ENCODE measurements around the gene CREB5.

CREB5 gene

DNA sequence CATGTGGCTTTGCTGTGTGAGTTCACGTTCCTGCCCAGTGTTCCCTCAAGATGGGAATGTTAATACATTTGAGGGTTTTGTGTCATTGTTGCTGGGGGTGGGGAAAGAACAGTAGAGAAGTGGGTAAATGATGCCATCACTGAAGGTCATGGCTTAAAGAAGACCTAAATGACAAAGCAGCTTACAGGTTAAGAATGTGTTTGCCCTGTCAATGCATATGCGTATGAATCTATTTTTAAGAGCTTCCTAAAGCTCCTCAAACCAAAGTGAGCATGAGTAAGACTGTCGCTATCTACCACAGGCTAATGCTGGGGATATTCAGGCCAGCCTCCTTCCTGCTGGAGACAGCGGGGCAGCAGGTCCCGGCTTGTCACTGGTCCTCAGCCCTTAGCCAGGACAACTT is 162.9 kb downstream of the CREB5 start:
- peaks cover 22% of the 10 kb centered on the region for H3K4me1 ChIP-seq (ENCODE audit: insufficient read depth, low read length)
- no peaks in the 10 kb centered on the region for H3K9me3 ChIP-seq (ENCODE audit: control insufficient read depth, insufficient read depth, low read length)
- no peaks in the 10 kb centered on the region for H3K36me3 ChIP-seq (ENCODE audit: insufficient read depth, low read length)
- no peak overlapping the region for H3K9ac ChIP-seq (ENCODE audit: low read depth, low read length)

DNA sequence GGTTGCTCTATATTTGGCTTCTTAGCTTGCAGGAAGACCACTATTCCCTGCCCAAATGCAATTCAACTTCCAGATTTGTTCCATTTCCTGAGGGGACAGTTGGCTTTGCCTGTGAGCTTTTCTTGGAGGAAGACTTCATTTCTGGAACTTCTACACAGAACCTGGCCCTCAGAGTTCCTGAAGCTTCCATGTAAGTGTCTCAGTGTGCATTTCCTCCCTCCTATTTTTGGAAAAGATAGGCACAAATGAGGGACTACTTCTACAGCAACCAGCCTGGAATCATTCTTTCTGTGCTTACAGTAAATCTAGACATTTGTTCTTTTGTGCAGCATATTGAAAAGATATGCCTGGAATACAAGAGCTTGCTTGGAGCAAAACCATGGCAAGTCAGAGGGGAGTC is 164.3 kb downstream of the CREB5 start:
- Histone ChIP-seq H3K9me3 (ENCODE audit: control insufficient read depth, insufficient read depth, low read length) (no peaks in the 10 kb centered on the region), H3K36me3 (ENCODE audit: insufficient read depth, low read length) (no peaks in the 10 kb centered on the region), H3K9ac (ENCODE audit: low read depth, low read length) (no peak overlapping the region), H3K4me1 (ENCODE audit: insufficient read depth, low read length) (peaks cover 21% of the 10 kb centered on the region)

DNA sequence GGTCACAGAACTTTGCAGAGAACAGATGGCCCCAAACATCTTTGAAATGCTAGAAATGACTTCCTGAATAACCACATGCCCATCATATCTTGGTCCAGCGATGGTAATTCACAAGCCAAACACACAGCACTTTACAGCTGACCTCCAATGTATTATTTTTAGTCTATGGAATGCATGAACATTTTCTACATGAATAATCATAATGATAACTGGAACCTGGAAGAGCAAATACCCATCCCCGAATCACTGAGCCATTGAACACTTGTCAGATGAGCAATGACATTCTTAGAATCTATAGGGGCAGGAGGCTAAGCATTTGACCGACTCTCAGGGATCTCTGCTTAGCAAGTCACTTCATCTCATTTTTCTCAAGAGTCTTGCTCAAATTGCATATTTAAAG is 167.3 kb downstream of the CREB5 start:
- Histone ChIP-seq H3K9me3 (ENCODE audit: control insufficient read depth, insufficient read depth, low read length) (no peaks in the 10 kb centered on the region), H3K36me3 (ENCODE audit: insufficient read depth, low read length) (no peaks in the 10 kb centered on the region), H3K9ac (ENCODE audit: low read depth, low read length) (no peak overlapping the region), H3K4me1 (ENCODE audit: insufficient read depth, low read length) (peaks cover 7% of the 10 kb centered on the region; the same call in 1 of the 2 replicates)

DNA sequence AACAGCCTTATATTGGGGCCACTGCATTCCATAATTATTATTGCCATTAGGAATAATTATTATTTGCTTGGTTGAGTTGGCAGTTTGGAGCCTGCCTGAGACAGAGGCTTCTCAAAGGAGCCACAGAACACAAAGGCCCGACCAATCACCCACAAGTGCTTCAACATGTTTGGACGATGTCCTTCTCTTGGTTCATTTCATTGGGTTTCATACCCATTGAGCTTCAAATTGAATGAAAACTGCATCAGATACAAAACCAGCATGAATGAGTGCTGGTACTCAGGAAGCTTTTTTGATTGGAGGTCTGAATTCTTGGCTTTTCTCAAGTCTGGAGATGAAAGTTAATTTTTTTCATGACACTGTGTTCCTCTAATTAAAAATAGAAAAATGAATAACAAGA is 168.3 kb downstream of the CREB5 start:
- Histone ChIP-seq H3K36me3 (ENCODE audit: insufficient read depth, low read length) (no peaks in the 10 kb centered on the region), H3K9ac (ENCODE audit: low read depth, low read length) (no peak overlapping the region), H3K4me1 (ENCODE audit: insufficient read depth, low read length) (no peaks in the 10 kb centered on the region; the same call in 1 of the 2 replicates), H3K9me3 (ENCODE audit: control insufficient read depth, insufficient read depth, low read length) (no peaks in the 10 kb centered on the region)

DNA sequence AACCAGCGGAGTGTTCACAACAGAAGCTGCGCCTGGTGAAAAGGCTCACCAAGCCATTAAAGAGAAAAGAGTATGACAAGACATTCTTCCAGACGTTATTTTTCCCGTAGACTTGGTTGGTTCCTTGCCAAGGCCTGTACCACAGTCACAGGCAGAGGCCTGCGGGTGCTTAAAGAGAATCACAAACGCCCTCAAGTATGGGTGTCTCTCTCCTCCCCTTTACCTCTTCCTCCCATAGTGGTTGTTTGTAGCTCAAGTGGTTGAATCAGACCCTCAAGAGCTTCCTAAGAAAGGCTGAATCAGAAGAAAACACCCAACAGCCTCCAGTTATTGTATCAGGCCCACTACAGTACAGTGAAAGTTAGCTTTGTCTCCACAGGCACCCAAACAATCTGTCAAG is 169.0 kb downstream of the CREB5 start:
- no peaks in the 10 kb centered on the region for H3K4me1 ChIP-seq (ENCODE audit: insufficient read depth, low read length)
- no peak overlapping the region for H3K9ac ChIP-seq (ENCODE audit: low read depth, low read length)
- no peaks in the 10 kb centered on the region for H3K9me3 ChIP-seq (ENCODE audit: control insufficient read depth, insufficient read depth, low read length)
- no peaks in the 10 kb centered on the region for H3K36me3 ChIP-seq (ENCODE audit: insufficient read depth, low read length)

DNA sequence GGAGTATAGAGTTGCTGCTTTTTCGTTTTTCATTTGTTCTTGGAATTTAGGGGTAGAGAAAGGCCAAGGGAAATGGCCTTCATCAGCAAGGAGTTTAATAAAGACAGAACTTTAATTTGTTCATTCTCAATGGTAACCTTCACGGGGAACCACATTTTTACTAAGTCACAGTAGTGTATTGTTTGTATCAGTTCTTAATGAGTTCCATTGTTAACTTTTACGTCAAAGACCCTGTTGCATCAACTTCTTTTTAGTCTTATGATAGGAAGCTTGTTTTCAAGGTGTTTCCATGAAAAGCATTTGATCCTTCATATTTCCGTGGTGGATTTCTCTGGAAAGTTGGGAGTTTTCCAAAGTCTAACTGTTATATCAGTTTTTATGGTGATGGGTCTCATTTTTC is 169.9 kb downstream of the CREB5 start:
- H3K9ac ChIP-seq (ENCODE audit: low read depth, low read length): no peak overlapping the region
- no peaks in the 10 kb centered on the region for H3K9me3 ChIP-seq (ENCODE audit: control insufficient read depth, insufficient read depth, low read length)
- no peaks in the 10 kb centered on the region for H3K4me1 ChIP-seq (ENCODE audit: insufficient read depth, low read length)
- no peaks in the 10 kb centered on the region for H3K36me3 ChIP-seq (ENCODE audit: insufficient read depth, low read length)

DNA sequence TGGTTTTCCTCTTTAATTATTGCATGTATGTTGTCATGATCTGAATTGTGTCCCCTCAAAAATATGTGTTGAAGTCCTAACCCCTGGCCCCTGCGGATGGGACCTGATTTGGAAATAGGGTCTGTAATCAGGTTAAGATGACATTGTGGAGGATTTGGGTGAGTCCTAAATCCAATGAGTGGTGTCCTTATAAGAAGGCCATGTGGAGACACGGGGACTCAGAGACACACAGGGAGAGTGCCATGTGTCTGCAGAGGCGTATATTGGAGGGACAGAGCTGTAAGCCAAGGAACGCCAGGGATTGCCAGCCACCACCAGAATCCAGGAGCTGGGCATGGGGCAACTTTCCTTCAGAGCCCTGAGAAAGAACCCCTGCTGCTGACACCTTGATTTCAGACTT is 171.9 kb downstream of the CREB5 start:
- Histone ChIP-seq H3K4me1 (ENCODE audit: insufficient read depth, low read length) (no peaks in the 10 kb centered on the region), H3K9me3 (ENCODE audit: control insufficient read depth, insufficient read depth, low read length) (no peaks in the 10 kb centered on the region), H3K36me3 (ENCODE audit: insufficient read depth, low read length) (no peaks in the 10 kb centered on the region), H3K9ac (ENCODE audit: low read depth, low read length) (no peak overlapping the region)

DNA sequence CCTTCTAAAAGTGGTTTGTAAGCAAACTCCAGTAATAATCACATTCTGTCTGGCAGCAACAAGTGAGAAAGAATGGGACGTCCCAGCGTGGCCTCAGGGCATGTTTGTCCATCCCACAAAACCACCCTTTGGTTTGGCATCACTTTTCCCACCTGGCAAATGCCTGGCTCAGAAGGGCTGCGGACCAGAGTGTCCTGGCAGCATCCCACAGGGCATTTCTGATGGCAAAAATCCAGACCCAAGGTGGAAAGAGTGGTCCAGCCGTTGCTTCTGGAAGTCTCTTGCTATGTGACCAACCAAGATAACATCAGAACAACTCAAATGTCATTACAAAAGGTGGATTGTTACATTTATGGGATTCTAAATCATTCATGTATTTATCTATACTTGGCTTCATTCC is 174.4 kb downstream of the CREB5 start:
- Histone ChIP-seq H3K9me3 (ENCODE audit: control insufficient read depth, insufficient read depth, low read length) (no peaks in the 10 kb centered on the region), H3K9ac (ENCODE audit: low read depth, low read length) (no peak overlapping the region), H3K4me1 (ENCODE audit: insufficient read depth, low read length) (no peaks in the 10 kb centered on the region), H3K36me3 (ENCODE audit: insufficient read depth, low read length) (no peaks in the 10 kb centered on the region)

DNA sequence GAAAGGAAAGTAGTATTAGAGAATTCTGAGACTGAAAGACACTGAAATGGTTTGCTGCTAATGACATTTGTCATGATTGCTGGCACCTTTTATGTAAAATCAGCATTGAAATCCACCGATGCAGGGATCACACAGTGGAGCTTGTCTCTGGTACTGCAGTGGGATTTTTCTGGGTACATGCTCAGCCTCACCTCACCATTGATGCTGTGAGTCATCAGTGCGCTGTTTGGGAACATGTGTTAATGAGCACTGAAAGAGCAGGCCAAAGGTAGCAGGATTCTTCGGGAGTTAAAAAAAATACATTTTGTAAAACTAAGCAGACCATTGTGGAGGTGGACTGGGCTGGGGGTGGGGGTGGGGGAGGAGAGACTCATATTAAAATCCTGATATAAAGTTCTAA is 174.9 kb downstream of the CREB5 start:
- Histone ChIP-seq H3K9me3 (ENCODE audit: control insufficient read depth, insufficient read depth, low read length) (no peaks in the 10 kb centered on the region), H3K36me3 (ENCODE audit: insufficient read depth, low read length) (no peaks in the 10 kb centered on the region), H3K4me1 (ENCODE audit: insufficient read depth, low read length) (no peaks in the 10 kb centered on the region), H3K9ac (ENCODE audit: low read depth, low read length) (no peak overlapping the region)

DNA sequence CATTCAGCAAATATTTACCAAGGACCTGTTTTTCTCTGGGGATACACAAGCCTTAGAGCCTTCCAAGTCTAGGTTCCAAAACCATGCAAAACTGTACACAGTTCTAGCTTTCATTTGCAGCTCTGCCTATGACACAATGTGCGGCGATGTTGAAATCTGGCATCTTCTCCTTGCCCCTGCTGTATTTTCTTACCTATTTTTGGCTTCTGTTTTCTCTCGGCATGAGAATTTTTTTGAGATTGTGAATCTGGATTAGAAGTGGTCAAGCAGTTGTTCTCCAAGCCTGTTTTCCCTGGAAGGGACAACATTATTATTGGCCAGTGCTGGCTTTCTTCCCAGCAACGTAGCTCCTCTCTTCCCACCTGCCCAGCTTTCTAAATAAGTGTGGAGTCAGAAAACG is 176.3 kb downstream of the CREB5 start:
- no peaks in the 10 kb centered on the region for H3K4me1 ChIP-seq (ENCODE audit: insufficient read depth, low read length)

DNA sequence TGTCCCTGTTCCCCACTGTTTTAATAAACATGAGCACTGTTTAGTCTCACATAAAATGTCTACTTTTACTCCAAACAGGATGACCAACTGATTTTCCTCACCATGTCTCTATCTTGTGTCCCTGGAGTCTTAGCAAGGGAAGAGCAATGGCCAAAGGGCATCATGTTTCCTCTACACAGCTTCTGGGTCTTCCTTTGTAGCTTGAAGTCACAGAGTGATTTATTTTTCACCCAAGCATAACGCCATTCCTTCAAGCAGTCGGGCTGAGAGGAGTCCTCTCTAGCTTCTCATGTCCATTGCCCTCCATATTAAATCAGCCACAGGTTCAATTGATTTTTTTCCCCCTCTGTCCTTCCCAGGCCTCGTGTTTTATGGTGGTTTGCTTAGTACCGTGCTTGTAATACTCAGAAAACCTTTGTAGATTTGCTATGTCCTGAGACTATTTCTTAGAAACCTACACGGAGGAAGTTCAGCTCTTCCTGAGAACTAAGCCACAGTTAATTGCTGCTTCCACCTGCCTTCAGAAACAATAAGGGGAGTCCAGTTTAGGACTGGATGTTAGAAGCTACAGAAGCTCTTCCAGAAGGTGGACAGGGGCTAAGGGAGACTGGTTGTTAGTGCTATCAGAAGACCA is 178.8 kb downstream of the CREB5 start:
- H3K9me3 ChIP-seq (ENCODE audit: control insufficient read depth, insufficient read depth, low read length): no peaks in the 10 kb centered on the region
- H3K36me3 ChIP-seq (ENCODE audit: insufficient read depth, low read length): no peaks in the 10 kb centered on the region
- H3K9ac ChIP-seq (ENCODE audit: low read depth, low read length): no peak overlapping the region
- H3K4me1 ChIP-seq (ENCODE audit: insufficient read depth, low read length): no peaks in the 10 kb centered on the region

More for the DNA sequence above, 176.3 kb downstream of the CREB5 start:
- H3K36me3 ChIP-seq (ENCODE audit: insufficient read depth, low read length): no peaks in the 10 kb centered on the region
- no peaks in the 10 kb centered on the region for H3K9me3 ChIP-seq (ENCODE audit: control insufficient read depth, insufficient read depth, low read length)
- H3K9ac ChIP-seq (ENCODE audit: low read depth, low read length): no peak overlapping the region

DNA sequence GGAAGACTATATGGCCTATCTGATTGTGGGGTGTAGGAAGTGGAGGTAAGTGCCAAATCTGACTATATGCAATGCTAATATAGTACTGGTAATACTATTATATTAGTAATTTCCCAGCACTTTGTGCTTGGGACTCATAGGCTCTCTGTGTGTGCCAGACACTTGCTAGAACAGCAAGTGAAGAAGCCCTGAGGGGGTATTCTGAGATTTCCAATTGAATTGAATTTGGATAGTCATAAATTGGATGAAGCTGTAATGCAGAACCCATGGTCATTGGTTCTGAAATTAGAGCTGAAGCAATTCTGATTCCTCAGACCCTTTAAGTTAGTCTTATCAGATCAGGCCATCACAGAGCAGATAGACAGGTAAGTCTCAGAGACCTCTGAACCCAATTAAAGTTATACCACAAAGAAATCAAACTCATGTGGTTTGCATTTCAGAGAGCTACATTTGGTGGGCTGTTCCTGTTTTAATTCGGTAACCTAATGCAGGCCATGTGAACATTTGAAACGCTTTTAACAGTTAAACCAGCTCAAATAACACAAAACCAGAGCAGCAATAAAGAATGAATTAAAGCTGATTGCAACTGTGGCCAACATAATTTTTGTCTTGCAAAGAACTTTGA is 179.5 kb downstream of the CREB5 start:
- Histone ChIP-seq H3K9ac (ENCODE audit: low read depth, low read length) (no peak overlapping the region), H3K9me3 (ENCODE audit: control insufficient read depth, insufficient read depth, low read length) (no peaks in the 10 kb centered on the region), H3K36me3 (ENCODE audit: insufficient read depth, low read length) (no peaks in the 10 kb centered on the region), H3K4me1 (ENCODE audit: insufficient read depth, low read length) (no peaks in the 10 kb centered on the region)

DNA sequence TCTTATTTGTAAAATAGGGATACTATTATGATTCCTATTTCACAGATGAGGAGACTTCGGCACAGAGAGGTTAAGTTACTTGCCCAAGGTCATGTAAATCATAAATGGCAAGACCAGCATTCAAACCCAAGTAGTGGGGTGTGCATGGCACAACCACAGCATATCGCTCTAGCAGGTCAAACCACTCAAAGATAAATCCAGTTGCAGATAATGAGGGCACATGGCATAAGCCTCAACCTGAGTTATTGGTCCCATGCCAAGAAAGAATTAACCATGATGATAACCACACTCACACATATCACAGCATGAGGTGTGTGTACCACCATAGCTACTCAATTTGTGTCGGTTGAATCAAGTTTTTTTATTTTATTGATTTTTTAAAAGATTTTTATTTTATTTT is 180.5 kb downstream of the CREB5 start:
- no peaks in the 10 kb centered on the region for H3K9me3 ChIP-seq (ENCODE audit: control insufficient read depth, insufficient read depth, low read length)
- H3K9ac ChIP-seq (ENCODE audit: low read depth, low read length): no peak overlapping the region
- H3K4me1 ChIP-seq (ENCODE audit: insufficient read depth, low read length): no peaks in the 10 kb centered on the region
- no peaks in the 10 kb centered on the region for H3K36me3 ChIP-seq (ENCODE audit: insufficient read depth, low read length)

DNA sequence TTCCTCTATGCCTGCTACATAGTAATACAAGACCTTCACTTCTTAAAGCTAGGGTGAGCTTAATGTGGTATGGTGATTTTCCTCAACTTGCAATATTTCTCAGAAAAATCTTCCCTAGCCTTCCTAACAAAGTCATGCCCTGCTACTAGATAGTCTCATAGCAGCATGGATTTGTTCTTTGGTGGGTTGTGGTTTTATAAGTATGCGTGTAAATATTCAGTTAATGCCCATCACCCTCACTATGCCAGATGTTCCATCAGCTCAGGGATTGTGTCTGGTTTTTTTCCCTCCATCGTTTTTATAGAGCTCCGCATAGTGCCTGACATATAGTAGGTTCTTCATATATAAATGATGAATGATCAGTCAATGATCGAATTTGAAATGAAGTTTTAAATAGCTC is 182.8 kb downstream of the CREB5 start:
- Histone ChIP-seq H3K36me3 (ENCODE audit: insufficient read depth, low read length) (no peaks in the 10 kb centered on the region), H3K9ac (ENCODE audit: low read depth, low read length) (no peak overlapping the region), H3K4me1 (ENCODE audit: insufficient read depth, low read length) (no peaks in the 10 kb centered on the region), H3K9me3 (ENCODE audit: control insufficient read depth, insufficient read depth, low read length) (no peaks in the 10 kb centered on the region)

DNA sequence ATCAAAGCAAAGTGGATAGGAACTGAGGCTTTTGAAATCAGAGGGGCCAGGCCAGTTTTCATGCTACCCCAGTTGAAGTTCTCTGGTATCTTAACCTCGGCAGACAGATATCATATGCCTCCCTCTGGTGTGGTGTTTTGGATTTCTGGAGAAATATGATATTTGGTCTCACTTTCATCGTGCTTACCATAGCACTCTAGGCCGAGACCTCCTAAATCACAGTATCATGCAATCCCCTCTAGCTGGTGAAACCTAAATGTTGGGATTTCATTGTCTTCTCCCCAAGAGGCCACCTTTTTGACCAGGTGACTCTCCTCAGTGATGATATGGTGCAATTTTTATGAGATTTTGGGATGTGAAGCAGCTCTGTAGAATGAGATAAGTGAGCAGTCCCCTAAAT is 183.5 kb downstream of the CREB5 start:
- H3K9ac ChIP-seq (ENCODE audit: low read depth, low read length): no peak overlapping the region

More for the DNA sequence above, 183.5 kb downstream of the CREB5 start:
- H3K9me3 ChIP-seq (ENCODE audit: control insufficient read depth, insufficient read depth, low read length): no peaks in the 10 kb centered on the region
- no peaks in the 10 kb centered on the region for H3K36me3 ChIP-seq (ENCODE audit: insufficient read depth, low read length)
- H3K4me1 ChIP-seq (ENCODE audit: insufficient read depth, low read length): no peaks in the 10 kb centered on the region
